Measurements from ENCODE around the gene CFL1. TPM values are rescaled to one million over a fixed set of nuclear protein-coding genes. Genes with fewer than 3 reads are reported as not detected.

The CFL1 gene
- total and polyA plus RNA-seq, 2 experiments from 2014 or later, result 1,393 to 2,124 TPM

Other genes with a start within 250 kb of the CFL1 start
- gene MAP3K11, start 244.0 kb downstream of the CFL1 start, total RNA-seq (2014; rRNA removed; shearing (Covaris generic)), result 32.8 and 38.6 TPM in 2 replicates
- 19.8 and 20.8 TPM in 2 replicates for gene MAP3K11, start 244.0 kb downstream of the CFL1 start, polyA plus RNA-seq (2016; fragmentation: Nextera tagmentation; extraction: Ambion mirVana)
- gene PCNX3, start 242.4 kb downstream of the CFL1 start, total RNA-seq (2014; rRNA removed; shearing (Covaris generic)), result 41.2 and 52.2 TPM in 2 replicates
- gene PCNX3, start 242.4 kb downstream of the CFL1 start, polyA plus RNA-seq (2016; fragmentation: Nextera tagmentation; extraction: Ambion mirVana), result 7.3 and 8.7 TPM in 2 replicates
- 54.6 and 56.7 TPM in 2 replicates for gene SIPA1, start 220.1 kb downstream of the CFL1 start, total RNA-seq (2014; rRNA removed; shearing (Covaris generic))
- gene SIPA1, start 220.1 kb downstream of the CFL1 start, polyA plus RNA-seq (2016; fragmentation: Nextera tagmentation; extraction: Ambion mirVana), result 50.1 and 75.5 TPM in 2 replicates
- gene RELA, start 195.3 kb downstream of the CFL1 start, total RNA-seq (2014; rRNA removed; shearing (Covaris generic)), result 17.0 and 22.8 TPM in 2 replicates
- 12.9 and 18.5 TPM in 2 replicates for gene RELA, start 195.3 kb downstream of the CFL1 start, polyA plus RNA-seq (2016; fragmentation: Nextera tagmentation; extraction: Ambion mirVana)
- gene KAT5, start 145.9 kb downstream of the CFL1 start, total RNA-seq (2014; rRNA removed; shearing (Covaris generic)), result 33.3 and 40.4 TPM in 2 replicates
- gene KAT5, start 145.9 kb downstream of the CFL1 start, polyA plus RNA-seq (2016; fragmentation: Nextera tagmentation; extraction: Ambion mirVana), result 34.6 and 34.8 TPM in 2 replicates
- gene RNASEH2C, start 137.4 kb downstream of the CFL1 start, total RNA-seq (2014; rRNA removed; shearing (Covaris generic)), result 37.8 and 70.8 TPM in 2 replicates
- 73.2 and 74.8 TPM in 2 replicates for gene RNASEH2C, start 137.4 kb downstream of the CFL1 start, polyA plus RNA-seq (2016; fragmentation: Nextera tagmentation; extraction: Ambion mirVana)
- 12.5 and 16.1 TPM in 2 replicates for gene AP5B1, start 77.2 kb downstream of the CFL1 start, total RNA-seq (2014; rRNA removed; shearing (Covaris generic))
- gene AP5B1, start 77.2 kb downstream of the CFL1 start, polyA plus RNA-seq (2016; fragmentation: Nextera tagmentation; extraction: Ambion mirVana), result 3.1 TPM in 2 replicates
- gene OVOL1, start 71.1 kb downstream of the CFL1 start, total RNA-seq (2014; rRNA removed; shearing (Covaris generic)), result 3.3 and 5.1 TPM in 2 replicates
- 1.4 and 1.5 TPM in 2 replicates for gene OVOL1, start 71.1 kb downstream of the CFL1 start, polyA plus RNA-seq (2016; fragmentation: Nextera tagmentation; extraction: Ambion mirVana)
- gene SNX32, start 24.2 kb downstream of the CFL1 start, total RNA-seq (2014; rRNA removed; shearing (Covaris generic)), result 0.49 TPM in 1 of 2 replicates, not detected in the other
- 1.2 and 2.4 TPM in 2 replicates for gene SNX32, start 24.2 kb downstream of the CFL1 start, polyA plus RNA-seq (2016; fragmentation: Nextera tagmentation; extraction: Ambion mirVana)
- 35.5 and 48.6 TPM in 2 replicates for gene MUS81, start 2.3 kb upstream of the CFL1 start, total RNA-seq (2014; rRNA removed; shearing (Covaris generic))
- 38.5 and 39.1 TPM in 2 replicates for gene MUS81, start 2.3 kb upstream of the CFL1 start, polyA plus RNA-seq (2016; fragmentation: Nextera tagmentation; extraction: Ambion mirVana)
- gene EFEMP2, start 14.6 kb upstream of the CFL1 start, total RNA-seq (2014; rRNA removed; shearing (Covaris generic)), result 4.5 and 9.4 TPM in 2 replicates
- 7.4 and 8.0 TPM in 2 replicates for gene EFEMP2, start 14.6 kb upstream of the CFL1 start, polyA plus RNA-seq (2016; fragmentation: Nextera tagmentation; extraction: Ambion mirVana)
- gene CTSW, start 21.7 kb upstream of the CFL1 start, total RNA-seq (2014; rRNA removed; shearing (Covaris generic)), result not detected in 2 replicates
- gene CTSW, start 21.7 kb upstream of the CFL1 start, polyA plus RNA-seq (2016; fragmentation: Nextera tagmentation; extraction: Ambion mirVana), result 0.17 TPM in 1 of 2 replicates, not detected in the other
- gene FIBP, start 30.3 kb upstream of the CFL1 start, total RNA-seq (2014; rRNA removed; shearing (Covaris generic)), result 94.3 and 102 TPM in 2 replicates
- 79.0 and 84.4 TPM in 2 replicates for gene FIBP, start 30.3 kb upstream of the CFL1 start, polyA plus RNA-seq (2016; fragmentation: Nextera tagmentation; extraction: Ambion mirVana)
- gene CCDC85B, start 32.5 kb upstream of the CFL1 start, total RNA-seq (2014; rRNA removed; shearing (Covaris generic)), result 57.3 and 66.3 TPM in 2 replicates
- 54.5 and 60.4 TPM in 2 replicates for gene CCDC85B, start 32.5 kb upstream of the CFL1 start, polyA plus RNA-seq (2016; fragmentation: Nextera tagmentation; extraction: Ambion mirVana)
- gene FOSL1, start 42.2 kb upstream of the CFL1 start, total RNA-seq (2014; rRNA removed; shearing (Covaris generic)), result 10.1 and 14.6 TPM in 2 replicates
- 17.1 and 20.1 TPM in 2 replicates for gene FOSL1, start 42.2 kb upstream of the CFL1 start, polyA plus RNA-seq (2016; fragmentation: Nextera tagmentation; extraction: Ambion mirVana)
- gene C11orf68, start 60.9 kb upstream of the CFL1 start, total RNA-seq (2014; rRNA removed; shearing (Covaris generic)), result 21.6 and 23.2 TPM in 2 replicates
- 16.8 and 18.6 TPM in 2 replicates for gene C11orf68, start 60.9 kb upstream of the CFL1 start, polyA plus RNA-seq (2016; fragmentation: Nextera tagmentation; extraction: Ambion mirVana)
- gene DRAP1, start 61.2 kb upstream of the CFL1 start, total RNA-seq (2014; rRNA removed; shearing (Covaris generic)), result 83.0 and 121 TPM in 2 replicates
- 294 and 358 TPM in 2 replicates for gene DRAP1, start 61.2 kb upstream of the CFL1 start, polyA plus RNA-seq (2016; fragmentation: Nextera tagmentation; extraction: Ambion mirVana)
- gene TSGA10IP, start 87.3 kb upstream of the CFL1 start, total RNA-seq (2014; rRNA removed; shearing (Covaris generic)), result 1.1 and 2.0 TPM in 2 replicates
- 1.6 and 2.5 TPM in 2 replicates for gene TSGA10IP, start 87.3 kb upstream of the CFL1 start, polyA plus RNA-seq (2016; fragmentation: Nextera tagmentation; extraction: Ambion mirVana)
- gene SART1, start 103.6 kb upstream of the CFL1 start, total RNA-seq (2014; rRNA removed; shearing (Covaris generic)), result 43.9 and 55.8 TPM in 2 replicates
- gene SART1, start 103.6 kb upstream of the CFL1 start, polyA plus RNA-seq (2016; fragmentation: Nextera tagmentation; extraction: Ambion mirVana), result 91.0 and 105 TPM in 2 replicates
- 30.8 and 32.1 TPM in 2 replicates for gene EIF1AD, start 144.0 kb upstream of the CFL1 start, total RNA-seq (2014; rRNA removed; shearing (Covaris generic))
- gene EIF1AD, start 144.0 kb upstream of the CFL1 start, polyA plus RNA-seq (2016; fragmentation: Nextera tagmentation; extraction: Ambion mirVana), result 16.1 and 18.6 TPM in 2 replicates
- 44.7 and 58.2 TPM in 2 replicates for gene BANF1, start 144.3 kb upstream of the CFL1 start, total RNA-seq (2014; rRNA removed; shearing (Covaris generic))
- 765 and 903 TPM in 2 replicates for gene BANF1, start 144.3 kb upstream of the CFL1 start, polyA plus RNA-seq (2016; fragmentation: Nextera tagmentation; extraction: Ambion mirVana)
- gene CST6, start 153.8 kb upstream of the CFL1 start, total RNA-seq (2014; rRNA removed; shearing (Covaris generic)), result 4.2 and 5.9 TPM in 2 replicates
- gene CST6, start 153.8 kb upstream of the CFL1 start, polyA plus RNA-seq (2016; fragmentation: Nextera tagmentation; extraction: Ambion mirVana), result 8.3 and 9.9 TPM in 2 replicates
- not detected in 2 replicates for gene CATSPER1, start 168.3 kb upstream of the CFL1 start, total RNA-seq (2014; rRNA removed; shearing (Covaris generic))
- gene CATSPER1, start 168.3 kb upstream of the CFL1 start, polyA plus RNA-seq (2016; fragmentation: Nextera tagmentation; extraction: Ambion mirVana), result not detected in 2 replicates
- 48.0 and 63.4 TPM in 2 replicates for gene GAL3ST3, start 191.0 kb upstream of the CFL1 start, total RNA-seq (2014; rRNA removed; shearing (Covaris generic))
- gene GAL3ST3, start 191.0 kb upstream of the CFL1 start, polyA plus RNA-seq (2016; fragmentation: Nextera tagmentation; extraction: Ambion mirVana), result 12.7 and 15.6 TPM in 2 replicates
- gene SF3B2, start 194.2 kb upstream of the CFL1 start, total RNA-seq (2014; rRNA removed; shearing (Covaris generic)), result 173 and 180 TPM in 2 replicates
- 173 and 191 TPM in 2 replicates for gene SF3B2, start 194.2 kb upstream of the CFL1 start, polyA plus RNA-seq (2016; fragmentation: Nextera tagmentation; extraction: Ambion mirVana)
- gene PACS1, start 212.1 kb upstream of the CFL1 start, total RNA-seq (2014; rRNA removed; shearing (Covaris generic)), result 23.7 and 37.5 TPM in 2 replicates
- 8.0 and 8.8 TPM in 2 replicates for gene PACS1, start 212.1 kb upstream of the CFL1 start, polyA plus RNA-seq (2016; fragmentation: Nextera tagmentation; extraction: Ambion mirVana)

Measured in GM23338 (cell line).